PC-9 (cell line): ENCODE measurements around the gene ATXN7.

Experiments used
- EZH2 ChIP-seq: fragments of 200-600 bp; sonication (generic); IDR thresholded peaks from 2 replicates; pipeline ENCODE4 v1.8.0; 2017; ENCODE audit warnings: antibody characterized with exemption, low read depth
- TF ChIP-seq, protein P1 (sequence below): fragments of 200-600 bp; sonication (generic); conservative IDR thresholded peaks from 2 replicates; pipeline ENCODE4 v1.6.1; 2017; ENCODE audit warnings: mixed run types, antibody characterized with exemption, mild to moderate bottlenecking, moderate library complexity

DNA sequence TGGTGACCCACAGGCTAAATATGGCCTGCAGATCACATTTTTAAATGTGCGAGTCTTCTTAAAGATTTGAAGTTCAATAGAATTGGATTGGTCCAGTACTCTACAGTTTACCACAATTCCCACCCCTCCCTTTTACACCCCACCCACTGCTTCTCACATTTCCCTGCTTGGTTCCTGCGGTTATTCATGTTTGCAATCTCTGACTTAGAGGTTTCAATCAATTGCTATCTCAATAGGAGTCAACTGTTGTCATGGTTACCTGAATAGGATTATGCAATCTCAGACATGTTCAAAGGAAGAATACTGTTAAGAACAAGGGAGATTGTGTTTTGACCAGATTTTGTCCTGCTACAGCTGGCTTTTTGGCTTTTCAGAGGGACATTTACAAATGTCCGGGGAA lies 49.4 kb upstream of the ATXN7 start:
- TF ChIP-seq, protein P1, sequence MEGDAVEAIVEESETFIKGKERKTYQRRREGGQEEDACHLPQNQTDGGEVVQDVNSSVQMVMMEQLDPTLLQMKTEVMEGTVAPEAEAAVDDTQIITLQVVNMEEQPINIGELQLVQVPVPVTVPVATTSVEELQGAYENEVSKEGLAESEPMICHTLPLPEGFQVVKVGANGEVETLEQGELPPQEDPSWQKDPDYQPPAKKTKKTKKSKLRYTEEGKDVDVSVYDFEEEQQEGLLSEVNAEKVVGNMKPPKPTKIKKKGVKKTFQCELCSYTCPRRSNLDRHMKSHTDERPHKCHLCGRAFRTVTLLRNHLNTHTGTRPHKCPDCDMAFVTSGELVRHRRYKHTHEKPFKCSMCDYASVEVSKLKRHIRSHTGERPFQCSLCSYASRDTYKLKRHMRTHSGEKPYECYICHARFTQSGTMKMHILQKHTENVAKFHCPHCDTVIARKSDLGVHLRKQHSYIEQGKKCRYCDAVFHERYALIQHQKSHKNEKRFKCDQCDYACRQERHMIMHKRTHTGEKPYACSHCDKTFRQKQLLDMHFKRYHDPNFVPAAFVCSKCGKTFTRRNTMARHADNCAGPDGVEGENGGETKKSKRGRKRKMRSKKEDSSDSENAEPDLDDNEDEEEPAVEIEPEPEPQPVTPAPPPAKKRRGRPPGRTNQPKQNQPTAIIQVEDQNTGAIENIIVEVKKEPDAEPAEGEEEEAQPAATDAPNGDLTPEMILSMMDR = no peak
- no peak for TF ChIP-seq EZH2
